Measurements from ENCODE around the gene CYGB.
"Not testable (repeated sequence)": the region's sequence is repeated elsewhere in the genome, so short reads cannot be mapped to it uniquely, and the experiment has no call there.

Gene CYGB

DNA sequence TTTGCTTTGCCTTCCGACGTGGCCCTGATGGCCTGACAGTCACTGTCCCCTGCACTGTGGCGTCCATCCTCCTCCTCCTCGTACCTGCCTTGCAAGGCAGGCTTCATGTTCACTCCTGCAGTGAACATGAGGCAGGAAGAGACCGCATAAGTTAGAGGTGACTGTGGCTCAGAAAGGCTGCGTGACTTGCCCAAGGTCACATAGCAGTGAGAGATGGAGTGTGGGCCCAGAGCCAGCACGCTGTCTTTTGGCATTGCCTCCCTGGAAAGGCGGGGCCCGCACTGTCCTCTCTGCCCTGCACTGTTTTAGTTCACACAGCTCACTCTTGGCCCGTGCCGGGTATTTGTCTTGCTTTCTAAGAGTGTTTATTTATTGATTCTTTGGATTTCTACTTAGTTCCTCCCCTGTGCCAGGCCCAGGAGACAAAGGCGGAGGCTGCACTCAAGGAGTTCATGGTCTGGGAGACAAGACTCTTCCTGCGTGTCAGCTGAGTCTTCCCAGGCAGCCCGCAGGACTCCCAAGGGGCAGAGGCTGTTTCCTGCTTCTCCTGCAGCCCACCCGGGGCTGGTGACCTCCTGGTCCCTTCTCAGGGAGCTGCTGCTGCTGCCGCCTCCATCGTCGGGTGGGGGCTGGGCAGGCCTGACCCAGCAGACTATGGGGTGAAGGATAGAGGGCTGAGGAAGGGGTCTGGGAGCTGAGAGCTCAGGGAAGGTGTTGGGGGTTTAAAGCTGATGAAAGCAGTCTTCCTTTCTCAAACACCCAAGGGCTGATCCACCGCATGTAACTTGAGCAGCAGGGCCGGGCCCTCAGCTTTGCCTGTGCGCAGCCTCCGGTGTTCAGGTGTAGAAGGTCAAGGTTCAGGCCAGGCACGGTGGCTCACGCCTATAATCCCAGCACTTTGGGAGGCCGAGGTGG, 12.7 kb downstream of the CYGB start:
- TF ChIP-seq, protein P1, sequence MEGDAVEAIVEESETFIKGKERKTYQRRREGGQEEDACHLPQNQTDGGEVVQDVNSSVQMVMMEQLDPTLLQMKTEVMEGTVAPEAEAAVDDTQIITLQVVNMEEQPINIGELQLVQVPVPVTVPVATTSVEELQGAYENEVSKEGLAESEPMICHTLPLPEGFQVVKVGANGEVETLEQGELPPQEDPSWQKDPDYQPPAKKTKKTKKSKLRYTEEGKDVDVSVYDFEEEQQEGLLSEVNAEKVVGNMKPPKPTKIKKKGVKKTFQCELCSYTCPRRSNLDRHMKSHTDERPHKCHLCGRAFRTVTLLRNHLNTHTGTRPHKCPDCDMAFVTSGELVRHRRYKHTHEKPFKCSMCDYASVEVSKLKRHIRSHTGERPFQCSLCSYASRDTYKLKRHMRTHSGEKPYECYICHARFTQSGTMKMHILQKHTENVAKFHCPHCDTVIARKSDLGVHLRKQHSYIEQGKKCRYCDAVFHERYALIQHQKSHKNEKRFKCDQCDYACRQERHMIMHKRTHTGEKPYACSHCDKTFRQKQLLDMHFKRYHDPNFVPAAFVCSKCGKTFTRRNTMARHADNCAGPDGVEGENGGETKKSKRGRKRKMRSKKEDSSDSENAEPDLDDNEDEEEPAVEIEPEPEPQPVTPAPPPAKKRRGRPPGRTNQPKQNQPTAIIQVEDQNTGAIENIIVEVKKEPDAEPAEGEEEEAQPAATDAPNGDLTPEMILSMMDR (IDR thresholded peaks at IDR 0.05; ENCODE audit: low read depth, low read length, missing control alignments), result no peak
- no peak for DNase-seq (ENCODE audit: low read depth)

GRCh38 chr17:76523084-76524037, 14.1 kb downstream of the CYGB start:
- no peak for DNase-seq (ENCODE audit: low read depth)
- TF ChIP-seq, protein P1 (IDR thresholded peaks at IDR 0.05; ENCODE audit: low read depth, low read length, missing control alignments), result peak; percentile 100
- no peak overlapping the region for H3K4me3 ChIP-seq (ENCODE audit: low read depth, low read length)

More for the DNA sequence above, 12.7 kb downstream of the CYGB start:
- H3K4me3 ChIP-seq (ENCODE audit: low read depth, low read length), result no peak overlapping the region

DNA sequence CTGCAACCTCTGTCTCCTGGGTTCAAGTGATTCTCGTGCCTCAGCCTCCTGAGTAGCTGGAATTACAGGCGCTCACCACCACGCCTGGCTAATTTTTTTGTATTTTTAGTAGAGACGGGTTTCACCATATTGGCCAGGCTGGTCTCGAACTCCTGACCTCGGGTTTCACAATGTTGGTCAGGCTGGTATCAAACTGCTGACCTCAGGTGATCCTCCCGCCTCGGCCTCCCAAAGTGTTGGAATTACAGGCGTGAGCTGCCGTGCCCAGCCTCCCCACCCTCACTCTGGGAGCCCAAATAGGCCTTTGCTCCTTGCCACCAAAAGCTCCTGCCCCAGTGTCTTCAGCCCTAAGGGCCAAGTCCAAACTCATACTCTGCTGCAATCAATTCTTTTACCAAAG, 15.8 kb downstream of the CYGB start:
- DNase-seq (ENCODE audit: low read depth); H3K4me3 ChIP-seq (ENCODE audit: low read depth, low read length): not testable (repeated sequence)

- TF ChIP-seq, protein P1 (IDR thresholded peaks at IDR 0.05; ENCODE audit: low read depth, low read length, missing control alignments), result no peak
- H3K4me3 ChIP-seq (ENCODE audit: low read depth, low read length), result no peak overlapping the region
Observed at GRCh38 chr17:76521262-76521661, 16.2 kb downstream of the CYGB start.

DNA sequence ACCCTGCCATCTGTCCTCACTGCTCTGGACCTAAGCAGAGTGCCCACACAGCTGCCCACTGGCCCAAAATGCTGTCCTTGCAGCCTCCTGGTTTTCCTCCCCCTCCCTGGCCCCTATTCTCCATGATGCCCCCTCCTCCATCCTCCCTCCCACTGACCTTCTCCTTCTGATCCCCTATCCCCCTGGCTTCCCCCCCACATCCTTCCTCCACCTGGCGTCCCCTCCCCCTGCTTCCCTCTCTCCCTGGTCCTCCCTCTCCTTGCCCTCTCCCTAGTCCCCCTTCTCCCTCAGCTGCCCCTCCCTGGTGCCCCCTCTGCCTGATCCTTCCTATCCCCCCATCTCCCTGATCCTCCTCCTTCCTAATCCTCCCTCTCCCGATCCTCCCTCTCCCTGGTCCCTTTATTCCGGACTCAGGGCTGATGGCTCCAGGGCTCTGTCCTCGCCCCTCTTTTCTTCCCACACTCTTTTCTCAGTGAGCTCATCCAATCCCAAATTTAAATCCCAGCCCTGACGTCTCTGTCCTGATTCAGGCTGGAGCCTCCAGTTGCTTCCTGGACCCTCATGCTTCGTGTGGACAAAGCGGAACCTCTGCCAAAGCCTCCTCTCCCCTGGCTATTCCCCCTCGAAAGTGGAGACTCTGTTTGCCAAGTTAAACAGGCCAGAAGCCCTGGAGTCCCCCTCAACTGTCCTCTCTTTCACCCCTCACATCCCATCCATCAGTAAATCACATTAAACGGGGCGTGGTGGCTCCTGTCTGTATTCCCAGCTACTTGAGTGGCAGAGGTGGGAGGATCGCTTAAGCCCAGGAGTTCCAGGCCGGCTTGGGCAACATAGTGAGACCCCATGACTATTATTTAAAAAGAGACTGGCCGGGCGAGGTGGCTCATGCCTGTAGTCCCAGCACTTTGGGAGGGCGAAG, 18.2 kb downstream of the CYGB start:
- DNase-seq (ENCODE audit: low read depth), result no peak
- TF ChIP-seq, protein P1 (IDR thresholded peaks at IDR 0.05; ENCODE audit: low read depth, low read length, missing control alignments), result no peak
- no peak overlapping the region for H3K4me3 ChIP-seq (ENCODE audit: low read depth, low read length)

More at GRCh38 chr17:76521262-76521661, 16.2 kb downstream of the CYGB start:
- no peak for DNase-seq (ENCODE audit: low read depth)

GRCh38 chr17:76517638-76518038, 19.9 kb downstream of the CYGB start:
- H3K4me3 ChIP-seq (ENCODE audit: low read depth, low read length), result no peak overlapping the region
- TF ChIP-seq, protein P1 (IDR thresholded peaks at IDR 0.05; ENCODE audit: low read depth, low read length, missing control alignments), result no peak

More at GRCh38 chr17:76517638-76518038, 19.9 kb downstream of the CYGB start:
- DNase-seq (ENCODE audit: low read depth), result no peak
